HG03442 (cell line): ENCODE results near the gene PON1.

Source experiments
- ATAC-seq: cut with Tn5 transposase; IDR thresholded peaks from one replicate; pipeline ENCODE4 v1.9.1; 2021; ENCODE audit warnings: mild to moderate bottlenecking, moderate library complexity; ENCODE audit not compliant: unreplicated experiment

PON1 gene

GRCh38 chr7:95317966-95318365, 6.4 kb downstream of the PON1 start:
- ATAC-seq, result no peak

DNA sequence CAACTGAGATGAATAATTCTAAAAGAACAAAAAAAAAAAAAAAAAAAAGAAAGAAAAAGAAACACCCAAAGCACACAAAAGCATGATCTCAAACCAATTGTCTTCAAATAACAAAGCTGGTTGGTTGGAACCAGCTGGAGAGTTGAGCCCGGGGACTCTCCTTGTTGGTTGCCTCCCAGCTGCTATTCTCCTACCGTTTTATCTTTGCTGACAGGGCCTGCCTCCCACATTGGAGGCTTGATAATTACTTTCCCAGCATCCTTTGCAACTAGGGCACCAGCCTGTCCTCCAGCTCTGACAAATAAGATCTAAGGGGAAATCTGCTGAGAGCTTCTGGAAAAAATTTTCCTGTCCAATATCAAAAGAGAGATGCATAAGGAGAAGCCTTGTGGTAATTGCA, 6.8 kb downstream of the PON1 start:
- ATAC-seq, result no peak

DNA sequence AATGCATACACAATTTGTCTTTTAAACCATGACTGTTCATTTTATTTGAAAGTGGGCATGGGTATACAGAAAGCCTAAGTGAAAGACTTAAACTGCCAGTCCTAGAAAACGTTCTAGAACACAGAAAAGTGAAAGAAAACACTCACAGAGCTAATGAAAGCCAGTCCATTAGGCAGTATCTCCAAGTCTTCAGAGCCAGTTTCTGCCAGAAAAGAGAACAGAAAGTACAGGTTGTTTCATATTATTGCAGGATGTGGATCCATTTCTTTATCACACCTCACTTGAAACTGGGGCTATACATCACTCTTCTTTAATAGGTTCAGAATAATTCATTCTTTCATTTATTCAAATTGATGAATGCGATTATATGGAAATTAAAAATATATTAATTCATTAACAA, 7.7 kb downstream of the PON1 start:
- peak; percentile 75 for ATAC-seq

DNA sequence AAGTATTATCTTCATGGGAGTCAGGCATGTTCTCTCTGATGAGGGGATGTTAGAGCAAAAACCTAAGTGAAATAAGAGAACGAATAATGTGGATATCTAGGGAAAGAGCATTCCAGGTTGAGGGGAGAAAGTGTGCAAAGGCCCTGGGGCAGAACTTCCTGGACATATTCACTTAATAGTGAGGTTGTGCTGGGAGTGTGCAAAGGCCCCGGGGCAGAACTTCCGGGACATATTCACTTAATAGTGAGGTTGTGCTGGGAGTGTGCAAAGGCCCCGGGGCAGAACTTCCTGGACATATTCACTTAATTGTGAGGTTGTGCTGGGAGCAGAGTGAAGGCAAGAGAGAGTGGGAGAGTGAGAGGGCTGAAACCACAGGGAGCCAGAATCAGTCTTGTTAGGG, 11.8 kb downstream of the PON1 start:
- ATAC-seq, result no peak

DNA sequence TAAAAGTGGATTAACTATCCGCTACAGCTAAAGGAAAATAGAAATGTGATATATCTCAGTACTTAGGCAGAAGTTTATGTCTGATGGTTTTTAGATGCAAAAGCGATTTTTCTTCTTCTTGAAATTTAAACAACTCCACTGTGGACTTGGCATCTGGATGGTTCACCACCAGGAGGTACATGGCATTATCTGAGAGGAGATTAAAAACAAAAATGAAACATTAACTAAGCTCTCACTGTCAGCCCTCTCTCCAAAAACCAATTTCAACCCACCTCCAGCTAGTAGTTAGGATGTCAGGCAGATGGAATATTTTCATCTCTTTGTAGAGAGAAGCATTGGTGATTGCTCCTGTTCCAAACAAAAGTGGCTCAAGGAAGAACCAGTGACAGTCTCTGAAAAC, 12.9 kb downstream of the PON1 start:
- ATAC-seq, result no peak

- no peak for ATAC-seq
These were observed 14.4 kb downstream of the PON1 start for GRCh38 chr7:95309951-95310350.

GRCh38 chr7:95304990-95305389, 19.3 kb downstream of the PON1 start:
- no peak for ATAC-seq

GRCh38 chr7:95303013-95303905, 21.1 kb downstream of the PON1 start:
- ATAC-seq, result no peak

GRCh38 chr7:95298091-95298490, 26.2 kb downstream of the PON1 start:
- ATAC-seq, result no peak

- no peak for ATAC-seq
These were observed 27.3 kb downstream of the PON1 start for GRCh38 chr7:95297041-95297440.

DNA sequence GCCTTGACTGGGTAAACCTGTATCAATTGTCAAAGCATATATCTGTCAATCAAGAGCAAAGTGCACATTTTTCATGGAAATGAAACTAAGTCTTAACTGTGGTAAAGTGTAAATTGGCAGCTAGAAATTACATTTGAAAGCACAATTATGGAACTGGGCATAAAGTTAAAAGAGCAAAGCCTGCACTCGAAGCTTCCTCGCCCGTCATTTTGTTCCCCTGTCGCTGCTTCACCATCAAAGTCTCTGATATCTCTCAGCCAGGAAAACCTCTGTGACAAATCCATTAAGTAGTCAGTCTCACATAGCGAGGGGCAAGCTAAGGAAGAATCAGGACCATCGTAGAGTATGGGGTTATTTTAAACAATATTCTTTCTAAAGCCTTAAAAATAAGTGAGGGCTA, 27.9 kb downstream of the PON1 start:
- no peak for ATAC-seq

DNA sequence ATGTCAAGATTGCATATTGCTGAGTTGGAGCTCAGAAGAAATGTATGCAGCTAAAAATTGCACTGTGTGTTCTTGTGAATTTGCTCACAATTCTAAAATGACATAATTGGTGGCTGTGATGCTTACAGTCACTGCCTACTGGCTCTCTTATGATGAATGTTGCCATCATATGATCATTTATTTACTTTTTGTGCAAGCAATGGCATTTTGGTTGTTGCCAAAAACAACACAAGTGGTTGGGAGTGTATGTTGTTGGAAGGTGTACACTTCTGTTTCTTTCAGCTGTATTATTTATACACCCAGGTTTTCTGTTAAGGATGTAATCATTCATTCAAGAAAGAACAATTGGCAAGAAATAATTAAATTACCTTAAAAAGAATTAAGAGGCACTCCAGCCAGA, 28.9 kb downstream of the PON1 start:
- ATAC-seq, result no peak

- no peak for ATAC-seq
These were observed 34.0 kb downstream of the PON1 start for GRCh38 chr7:95290166-95290830.

DNA sequence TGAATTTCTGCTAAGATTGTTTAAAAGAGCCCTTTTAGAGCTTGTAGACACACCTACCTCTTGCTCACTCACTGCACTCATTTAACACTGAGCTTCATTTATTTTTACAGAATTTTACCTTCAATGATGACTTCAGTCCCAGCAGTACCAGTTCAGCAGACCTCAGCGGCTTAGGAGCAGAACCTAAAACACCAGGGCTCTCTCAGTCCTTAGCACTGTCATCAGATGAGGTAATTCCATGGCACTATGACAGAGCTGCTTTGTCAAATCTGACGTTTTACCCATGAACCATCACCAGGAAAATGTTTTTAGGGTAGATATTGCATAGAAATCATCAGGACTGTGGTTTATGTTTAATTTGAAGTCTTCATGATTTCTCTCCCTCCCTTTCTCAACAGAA, 38.2 kb downstream of the PON1 start:
- no peak for ATAC-seq

DNA sequence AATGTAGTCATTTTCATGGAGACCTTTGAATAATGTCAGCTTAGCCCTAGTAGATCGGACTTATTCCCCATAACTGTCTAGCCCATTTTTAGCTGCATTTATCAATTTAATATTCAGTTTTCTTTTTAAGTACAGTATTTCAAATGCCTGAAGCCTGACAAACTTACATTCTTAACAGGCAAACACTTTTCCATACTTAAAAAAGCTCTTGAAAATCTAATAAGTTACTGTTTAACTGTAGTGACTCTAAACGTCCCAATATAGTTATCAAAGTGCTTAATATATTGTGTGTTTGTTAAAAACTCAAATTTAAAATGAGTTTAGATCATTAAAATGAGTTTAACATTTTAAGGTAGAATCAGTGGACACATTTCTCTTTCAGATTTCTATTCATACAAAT, 44.9 kb downstream of the PON1 start:
- no peak for ATAC-seq

- no peak for ATAC-seq
These were observed 48.2 kb downstream of the PON1 start for GRCh38 chr7:95276114-95276513.

DNA sequence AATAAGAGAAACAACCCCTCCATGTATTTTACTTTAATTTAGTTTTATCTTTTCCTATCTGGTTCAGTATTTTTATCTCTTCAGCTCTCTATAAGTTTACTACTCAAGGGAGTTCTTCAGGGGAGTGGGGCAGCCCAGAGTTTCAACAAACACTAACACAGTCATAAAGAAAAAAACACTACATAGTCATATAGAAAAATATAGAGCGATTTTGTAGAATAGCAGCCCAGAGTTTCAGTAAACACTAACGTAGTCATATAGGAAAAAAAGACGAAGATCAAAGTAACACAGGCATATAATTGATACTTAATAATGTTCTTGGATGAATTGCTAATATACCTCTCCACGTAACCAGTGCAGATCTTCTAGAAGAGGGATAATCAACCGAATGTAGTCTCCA, 54.7 kb downstream of the PON1 start:
- ATAC-seq, result no peak

GRCh38 chr7:95267754-95268153, 56.6 kb downstream of the PON1 start:
- no peak for ATAC-seq

- ATAC-seq, result no peak
These were observed 58.7 kb downstream of the PON1 start for GRCh38 chr7:95265634-95266033.

DNA sequence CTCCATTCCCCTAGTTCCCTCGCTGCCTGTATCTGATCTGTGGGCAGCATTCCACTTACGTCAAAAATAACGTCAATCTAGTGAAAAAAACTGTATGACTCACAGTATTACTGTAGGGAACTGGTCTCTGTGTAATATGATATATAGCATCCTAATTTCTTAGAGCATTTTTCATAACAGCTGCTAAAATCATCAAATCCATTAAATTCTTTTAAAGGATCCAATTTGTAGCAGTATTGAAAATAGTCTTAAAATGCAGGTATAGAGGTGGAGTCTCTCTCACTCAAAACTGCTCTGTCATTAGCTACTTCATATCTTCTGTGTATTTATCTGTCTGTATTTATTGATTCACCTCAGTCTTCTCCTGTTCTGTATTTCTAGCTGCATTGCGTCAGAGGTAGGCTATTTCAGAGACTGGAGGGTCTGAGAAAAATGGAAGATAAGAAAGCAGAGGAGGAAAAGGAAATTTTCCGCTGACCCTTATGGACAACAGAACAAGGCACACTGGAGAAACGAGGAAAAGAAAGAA, 59.9 kb downstream of the PON1 start:
- no peak for ATAC-seq

DNA sequence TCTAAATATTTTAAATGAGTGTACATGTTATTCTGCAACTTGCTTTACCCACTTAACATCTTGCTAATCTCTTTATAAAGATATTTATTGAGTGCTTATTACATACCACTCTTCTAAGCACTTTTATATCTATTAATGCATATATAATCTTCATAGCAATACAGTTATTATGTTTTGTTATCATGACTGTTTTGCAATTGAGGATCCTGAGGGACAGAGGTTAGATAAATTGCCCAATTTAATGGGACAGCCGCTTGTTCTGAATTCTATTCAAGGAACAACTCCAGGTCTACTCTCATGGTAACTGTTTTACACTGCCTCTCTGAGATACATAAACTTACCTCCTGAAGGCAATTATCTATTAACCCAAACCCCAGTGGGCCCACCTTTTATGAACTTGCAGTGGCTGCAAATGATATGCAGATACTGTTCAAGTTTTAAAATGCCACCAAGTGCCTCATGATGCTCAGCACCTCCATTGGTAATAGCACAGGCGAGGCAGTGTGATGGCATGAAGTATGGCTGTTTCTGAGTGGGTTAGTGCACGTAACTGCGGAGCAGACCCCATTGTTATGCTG, 60.5 kb downstream of the PON1 start:
- ATAC-seq, result no peak

GRCh38 chr7:95262875-95263274, 61.5 kb downstream of the PON1 start:
- ATAC-seq, result no peak
